K562 (cell line): Measurements from ENCODE around the gene IL12B. TPM values are rescaled to one million over a fixed set of nuclear protein-coding genes. Genes with fewer than 3 reads are reported as not detected.

Experiments
- FOSL1 ChIP-seq: fragments of 200-800 bp; sonication (Bioruptor generic); conservative IDR thresholded peaks from 2 replicates; pipeline ENCODE4 v1.6.1; 2016; ENCODE audit warnings: missing genetic modification characterization, missing compliant biosample characterization
- FOXJ2 ChIP-seq: fragments of 200-800 bp; sonication (Bioruptor generic); IDR thresholded peaks from 2 replicates; pipeline ENCODE4 v1.6.1; 2016; ENCODE audit warnings: missing genetic modification characterization, missing compliant biosample characterization
- MEF2D ChIP-seq: conservative IDR thresholded peaks from 2 replicates; pipeline ENCODE4 v1.6.1; 2016; ENCODE audit warnings: low read depth, missing genetic modification characterization, missing compliant biosample characterization
- MYC ChIP-seq, 2 experiments: fragments of 250-450 bp in 1 of 2; sonication (Bioruptor Pico) in 1 of 2; IDR thresholded peaks; 2 replicates each; pipeline versions ENCODE4 v1.5.1 to v1.6.1; 2012 to 2021; ENCODE audit warnings: low read depth in 2 of 2, borderline replicate concordance in 1 of 2, improper control_type of control experiment in 1 of 2, low read length in 1 of 2, mild to moderate bottlenecking in 1 of 2, moderate library complexity in 1 of 2
- POLR2G ChIP-seq: fragments of 200-400 bp; formaldehyde crosslinking; IDR thresholded peaks from 2 replicates; pipeline ENCODE4 v1.6.1; 2017; ENCODE audit warnings: low read depth, mild to moderate bottlenecking, antibody characterized with exemption, low read length, moderate library complexity
- RBM22 ChIP-seq: fragments of 200-400 bp; formaldehyde crosslinking; IDR thresholded peaks from 2 replicates; pipeline ENCODE4 v1.6.1; 2018; ENCODE audit warnings: low read length, low read depth; ENCODE audit not compliant: poor library complexity, severe bottlenecking
- SAP30 ChIP-seq: fragments of 200-600 bp; sonication (generic); IDR thresholded peaks from 2 replicates; pipeline ENCODE4 v1.6.1; 2012; ENCODE audit warnings: borderline replicate concordance, low read depth, mild to moderate bottlenecking, moderate library complexity, low read length, control low read depth, inconsistent platforms; ENCODE audit not compliant: insufficient read depth, poor library complexity, severe bottlenecking
- SMARCA5 ChIP-seq: fragments of 450-650 bp; IDR thresholded peaks from 2 replicates; pipeline ENCODE4 v1.6.1; 2016
- TAF1 ChIP-seq: IDR thresholded peaks from 2 replicates; pipeline ENCODE4 v1.6.1; 2011; ENCODE audit warnings: mild to moderate bottlenecking, low read length, moderate library complexity; ENCODE audit not compliant: insufficient read depth, control insufficient read depth, severe bottlenecking; ENCODE audit errors: extremely low read depth
- TCFL5 ChIP-seq: fragments of 250-450 bp; sonication (Bioruptor Pico); conservative IDR thresholded peaks from 2 replicates; pipeline ENCODE4 v1.6.1; 2021; ENCODE audit warnings: mild to moderate bottlenecking, moderate library complexity, matching md5 sums
- ZNF764 ChIP-seq: fragments of 250-450 bp; sonication (Bioruptor Pico); IDR thresholded peaks from 2 replicates; pipeline ENCODE4 v1.4.0; 2020; ENCODE audit warnings: low read depth, mild to moderate bottlenecking, moderate library complexity
- polyA plus RNA-seq, 8 experiments: library from polyadenylated mRNA; depleted of rRNA in 4 of 8; stranded (reverse) in 5 of 8; unstranded in 3 of 8; fragments of >200 nt; fragmentation: Nextera tagmentation in 2 of 8; fragmentation: Illumina TruSeq in 1 of 8; extraction: Ambion mirVana in 2 of 8; extraction: Trizol in 1 of 8; gene quantifications; 2 replicates each; pipeline versions ENCODE4 v1.2.1 to v1.2.3, GENCODE V29; 2011 to 2014; ENCODE audit warnings: inconsistent platforms in 1 of 8, missing spikeins in 1 of 8
- total RNA-seq, 7 experiments: library from RNA; depleted of rRNA in 6 of 7; stranded (reverse); fragments of >200 nt in 6 of 7; fragmentation: Illumina TruSeq in 2 of 7; extraction: Trizol in 2 of 7; gene quantifications; 2 replicates each; pipeline versions ENCODE4 v1.2.1 to v1.2.3, GENCODE V29; 2011 to 2021; ENCODE audit warnings: low replicate concordance in 1 of 7
- TF ChIP-seq, protein P1 (sequence below): fragments of 450-650 bp; IDR thresholded peaks from 2 replicates; pipeline ENCODE4 v1.6.1; 2016; ENCODE audit warnings: mild to moderate bottlenecking, moderate library complexity
- TF ChIP-seq, protein P2 (sequence below): fragments of 450-650 bp; formaldehyde crosslinking; IDR thresholded peaks from 2 replicates; pipeline ENCODE4 v1.4.0; 2022; ENCODE audit warnings: missing genetic modification characterization
- TF ChIP-seq, protein P3 (sequence below): sonication (generic); formaldehyde crosslinking; IDR thresholded peaks from 2 replicates; pipeline ENCODE4 v1.9.0; 2022; ENCODE audit warnings: mild to moderate bottlenecking, missing genetic modification reagents

IL12B gene
- total and polyA plus RNA-seq, 9 of the 15 experiments (the other 6 are each of a cell fraction or from before 2014, with no cell fraction given): not detected

DNA sequence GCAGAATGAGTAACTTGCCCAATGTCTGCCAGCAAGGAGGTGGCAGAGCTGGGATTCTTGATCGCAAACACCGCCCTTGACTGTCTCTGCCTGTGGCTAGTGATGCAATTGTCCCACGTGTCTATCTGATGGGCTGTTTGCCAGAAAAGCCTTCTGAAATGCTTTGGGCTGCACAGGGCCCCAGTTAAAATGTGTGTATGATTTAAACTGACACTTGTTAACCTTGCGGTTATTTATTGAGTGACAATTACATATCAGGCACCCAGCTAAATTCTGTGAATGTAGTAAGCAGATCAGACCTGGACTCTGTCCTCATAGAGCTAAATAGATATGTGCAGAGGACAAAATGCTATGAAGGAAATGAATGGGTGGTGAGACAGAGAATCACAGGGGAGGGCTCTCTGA, 11.6 kb upstream of the IL12B start (continued):
- TF ChIP-seq, protein P1, sequence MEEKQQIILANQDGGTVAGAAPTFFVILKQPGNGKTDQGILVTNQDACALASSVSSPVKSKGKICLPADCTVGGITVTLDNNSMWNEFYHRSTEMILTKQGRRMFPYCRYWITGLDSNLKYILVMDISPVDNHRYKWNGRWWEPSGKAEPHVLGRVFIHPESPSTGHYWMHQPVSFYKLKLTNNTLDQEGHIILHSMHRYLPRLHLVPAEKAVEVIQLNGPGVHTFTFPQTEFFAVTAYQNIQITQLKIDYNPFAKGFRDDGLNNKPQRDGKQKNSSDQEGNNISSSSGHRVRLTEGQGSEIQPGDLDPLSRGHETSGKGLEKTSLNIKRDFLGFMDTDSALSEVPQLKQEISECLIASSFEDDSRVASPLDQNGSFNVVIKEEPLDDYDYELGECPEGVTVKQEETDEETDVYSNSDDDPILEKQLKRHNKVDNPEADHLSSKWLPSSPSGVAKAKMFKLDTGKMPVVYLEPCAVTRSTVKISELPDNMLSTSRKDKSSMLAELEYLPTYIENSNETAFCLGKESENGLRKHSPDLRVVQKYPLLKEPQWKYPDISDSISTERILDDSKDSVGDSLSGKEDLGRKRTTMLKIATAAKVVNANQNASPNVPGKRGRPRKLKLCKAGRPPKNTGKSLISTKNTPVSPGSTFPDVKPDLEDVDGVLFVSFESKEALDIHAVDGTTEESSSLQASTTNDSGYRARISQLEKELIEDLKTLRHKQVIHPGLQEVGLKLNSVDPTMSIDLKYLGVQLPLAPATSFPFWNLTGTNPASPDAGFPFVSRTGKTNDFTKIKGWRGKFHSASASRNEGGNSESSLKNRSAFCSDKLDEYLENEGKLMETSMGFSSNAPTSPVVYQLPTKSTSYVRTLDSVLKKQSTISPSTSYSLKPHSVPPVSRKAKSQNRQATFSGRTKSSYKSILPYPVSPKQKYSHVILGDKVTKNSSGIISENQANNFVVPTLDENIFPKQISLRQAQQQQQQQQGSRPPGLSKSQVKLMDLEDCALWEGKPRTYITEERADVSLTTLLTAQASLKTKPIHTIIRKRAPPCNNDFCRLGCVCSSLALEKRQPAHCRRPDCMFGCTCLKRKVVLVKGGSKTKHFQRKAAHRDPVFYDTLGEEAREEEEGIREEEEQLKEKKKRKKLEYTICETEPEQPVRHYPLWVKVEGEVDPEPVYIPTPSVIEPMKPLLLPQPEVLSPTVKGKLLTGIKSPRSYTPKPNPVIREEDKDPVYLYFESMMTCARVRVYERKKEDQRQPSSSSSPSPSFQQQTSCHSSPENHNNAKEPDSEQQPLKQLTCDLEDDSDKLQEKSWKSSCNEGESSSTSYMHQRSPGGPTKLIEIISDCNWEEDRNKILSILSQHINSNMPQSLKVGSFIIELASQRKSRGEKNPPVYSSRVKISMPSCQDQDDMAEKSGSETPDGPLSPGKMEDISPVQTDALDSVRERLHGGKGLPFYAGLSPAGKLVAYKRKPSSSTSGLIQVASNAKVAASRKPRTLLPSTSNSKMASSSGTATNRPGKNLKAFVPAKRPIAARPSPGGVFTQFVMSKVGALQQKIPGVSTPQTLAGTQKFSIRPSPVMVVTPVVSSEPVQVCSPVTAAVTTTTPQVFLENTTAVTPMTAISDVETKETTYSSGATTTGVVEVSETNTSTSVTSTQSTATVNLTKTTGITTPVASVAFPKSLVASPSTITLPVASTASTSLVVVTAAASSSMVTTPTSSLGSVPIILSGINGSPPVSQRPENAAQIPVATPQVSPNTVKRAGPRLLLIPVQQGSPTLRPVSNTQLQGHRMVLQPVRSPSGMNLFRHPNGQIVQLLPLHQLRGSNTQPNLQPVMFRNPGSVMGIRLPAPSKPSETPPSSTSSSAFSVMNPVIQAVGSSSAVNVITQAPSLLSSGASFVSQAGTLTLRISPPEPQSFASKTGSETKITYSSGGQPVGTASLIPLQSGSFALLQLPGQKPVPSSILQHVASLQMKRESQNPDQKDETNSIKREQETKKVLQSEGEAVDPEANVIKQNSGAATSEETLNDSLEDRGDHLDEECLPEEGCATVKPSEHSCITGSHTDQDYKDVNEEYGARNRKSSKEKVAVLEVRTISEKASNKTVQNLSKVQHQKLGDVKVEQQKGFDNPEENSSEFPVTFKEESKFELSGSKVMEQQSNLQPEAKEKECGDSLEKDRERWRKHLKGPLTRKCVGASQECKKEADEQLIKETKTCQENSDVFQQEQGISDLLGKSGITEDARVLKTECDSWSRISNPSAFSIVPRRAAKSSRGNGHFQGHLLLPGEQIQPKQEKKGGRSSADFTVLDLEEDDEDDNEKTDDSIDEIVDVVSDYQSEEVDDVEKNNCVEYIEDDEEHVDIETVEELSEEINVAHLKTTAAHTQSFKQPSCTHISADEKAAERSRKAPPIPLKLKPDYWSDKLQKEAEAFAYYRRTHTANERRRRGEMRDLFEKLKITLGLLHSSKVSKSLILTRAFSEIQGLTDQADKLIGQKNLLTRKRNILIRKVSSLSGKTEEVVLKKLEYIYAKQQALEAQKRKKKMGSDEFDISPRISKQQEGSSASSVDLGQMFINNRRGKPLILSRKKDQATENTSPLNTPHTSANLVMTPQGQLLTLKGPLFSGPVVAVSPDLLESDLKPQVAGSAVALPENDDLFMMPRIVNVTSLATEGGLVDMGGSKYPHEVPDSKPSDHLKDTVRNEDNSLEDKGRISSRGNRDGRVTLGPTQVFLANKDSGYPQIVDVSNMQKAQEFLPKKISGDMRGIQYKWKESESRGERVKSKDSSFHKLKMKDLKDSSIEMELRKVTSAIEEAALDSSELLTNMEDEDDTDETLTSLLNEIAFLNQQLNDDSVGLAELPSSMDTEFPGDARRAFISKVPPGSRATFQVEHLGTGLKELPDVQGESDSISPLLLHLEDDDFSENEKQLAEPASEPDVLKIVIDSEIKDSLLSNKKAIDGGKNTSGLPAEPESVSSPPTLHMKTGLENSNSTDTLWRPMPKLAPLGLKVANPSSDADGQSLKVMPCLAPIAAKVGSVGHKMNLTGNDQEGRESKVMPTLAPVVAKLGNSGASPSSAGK: peak; percentile 66
- TF ChIP-seq MYC (IDR thresholded peaks at IDR 0.05; ENCODE audit: low read depth, low read length): peak; percentile 92
- TF ChIP-seq MYC (CRISPR knock-in tag; IDR thresholded peaks at IDR 0.05; ENCODE audit: borderline replicate concordance, low read depth): no peak
- no peak for TF ChIP-seq ZNF764 (CRISPR knock-in tag)
- TF ChIP-seq TAF1: no peak
- no peak for TF ChIP-seq RBM22
- TF ChIP-seq SAP30: no peak
- TF ChIP-seq FOSL1: peak; percentile 73
- TF ChIP-seq, protein P2, sequence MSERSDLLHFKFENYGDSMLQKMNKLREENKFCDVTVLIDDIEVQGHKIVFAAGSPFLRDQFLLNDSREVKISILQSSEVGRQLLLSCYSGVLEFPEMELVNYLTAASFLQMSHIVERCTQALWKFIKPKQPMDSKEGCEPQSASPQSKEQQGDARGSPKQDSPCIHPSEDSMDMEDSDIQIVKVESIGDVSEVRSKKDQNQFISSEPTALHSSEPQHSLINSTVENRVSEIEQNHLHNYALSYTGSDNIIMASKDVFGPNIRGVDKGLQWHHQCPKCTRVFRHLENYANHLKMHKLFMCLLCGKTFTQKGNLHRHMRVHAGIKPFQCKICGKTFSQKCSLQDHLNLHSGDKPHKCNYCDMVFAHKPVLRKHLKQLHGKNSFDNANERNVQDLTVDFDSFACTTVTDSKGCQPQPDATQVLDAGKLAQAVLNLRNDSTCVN (CRISPR knock-in tag): no peak
- no peak for TF ChIP-seq SMARCA5
- TF ChIP-seq FOXJ2 (tag): peak; percentile 16; the same call in 1 of the 2 replicates
- TF ChIP-seq MEF2D (tag): no peak
- TF ChIP-seq, protein P3, sequence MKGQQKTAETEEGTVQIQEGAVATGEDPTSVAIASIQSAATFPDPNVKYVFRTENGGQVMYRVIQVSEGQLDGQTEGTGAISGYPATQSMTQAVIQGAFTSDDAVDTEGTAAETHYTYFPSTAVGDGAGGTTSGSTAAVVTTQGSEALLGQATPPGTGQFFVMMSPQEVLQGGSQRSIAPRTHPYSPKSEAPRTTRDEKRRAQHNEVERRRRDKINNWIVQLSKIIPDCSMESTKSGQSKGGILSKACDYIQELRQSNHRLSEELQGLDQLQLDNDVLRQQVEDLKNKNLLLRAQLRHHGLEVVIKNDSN (CRISPR knock-in tag): peak; percentile 42
- TF ChIP-seq TCFL5: no peak
- no peak for TF ChIP-seq POLR2G
